Ovary (tissue), 9 donors: ENCODE data around the gene GCG. TPM values are rescaled to one million over a fixed set of nuclear protein-coding genes. Genes with fewer than 3 reads are reported as not detected.

Source experiments
- DNase-seq, 5 donors: peaks; one replicate each; pipeline ENCODE4 v3.0.0-alpha.2; 2019 to 2020
- H3K27ac ChIP-seq, 2 donors: fragments of 200-600 bp; one replicate each; pipeline versions ENCODE4 v1.5.1 to v1.8.0; 2019 to 2022
- H3K27me3 ChIP-seq: fragments of 200-600 bp; one replicate; pipeline ENCODE4 v1.8.0; 2022
- H3K36me3 ChIP-seq: fragments of 200-600 bp; sonication (generic); one replicate; pipeline ENCODE4 v1.5.1; 2019
- H3K4me1 ChIP-seq: one replicate; pipeline ENCODE4 v1.8.1; 2013; ENCODE audit warnings: mild to moderate bottlenecking, moderate library complexity; ENCODE audit not compliant: insufficient read depth
- H3K4me3 ChIP-seq: fragments of 200-600 bp; sonication (generic); one replicate; pipeline ENCODE4 v1.5.1; 2017
- H3K9me3 ChIP-seq, 2 donors: fragments of 200-600 bp in 1 of 2; sonication (generic) in 1 of 2; one replicate each; pipeline versions ENCODE4 v1.5.1 to v1.8.1; 2013 to 2019; ENCODE audit warnings: mild to moderate bottlenecking in 1 of 2, moderate library complexity in 1 of 2
- CTCF ChIP-seq, 3 donors: fragments of 450-650 bp in 2 of 3; fragments of 200-600 bp in 1 of 3; IDR thresholded peaks; one replicate each; pipeline versions ENCODE4 v1.5.1 to v1.8.0; 2016 to 2022; ENCODE audit warnings: antibody characterized with exemption in 3 of 3, mild to moderate bottlenecking in 1 of 3
- EP300 ChIP-seq: sonication (generic); formaldehyde crosslinking; IDR thresholded peaks from one replicate; pipeline ENCODE4 v1.6.1; 2017; ENCODE audit warnings: antibody characterized with exemption
- POLR2A ChIP-seq: fragments of 450-650 bp; IDR thresholded peaks from one replicate; pipeline ENCODE4 v1.6.1; 2017; ENCODE audit warnings: antibody characterized with exemption, mild to moderate bottlenecking, moderate library complexity
- whole genome bisulfite sequencing, 3 donors: extraction: QIAGEN DNeasy Blood & Tissue Kit in 1 of 3; methylation state at CpG; one replicate each; pipeline versions ENCODE4 v1.1.5 to v1.1.7; 2013 to 2017; 5-methylcytosine and 5-hydroxymethylcytosine counted together
- intact Hi-C, 4 donors: fragments of 100-400 bp; cut with DNase I; formaldehyde crosslinking; loops; one replicate each; pipeline versions ENCODE4 v1.11.0 to v1.15.1; 2022 to 2023
- polyA plus RNA-seq, 2 donors: library from polyadenylated mRNA; stranded (reverse); fragments of 200-250 nt in 1 of 2; fragments of 350-450 nt in 1 of 2; fragmentation: Illumina TruSeq in 1 of 2; extraction: RNeasy Lipid Tissue Mini Kit (QIAGEN cat#74804) in 1 of 2; gene quantifications; one replicate each; pipeline ENCODE4 v1.2.3, GENCODE V29; 2013 to 2014
- total RNA-seq, 7 donors: library from RNA; depleted of rRNA in 2 of 7; stranded (reverse); fragments of >200 nt in 2 of 7; fragmentation: NEBNext Ultra II Directional in 3 of 7; extraction: Animal tissue kit (Norgen Biotek cat#: 25700) in 3 of 7; gene quantifications; one replicate each; pipeline versions ENCODE4 v1.1.0 to v1.2.4, GENCODE V29; 2016 to 2023
- donor health status: DM: no; HTN: no; CAD: no; lungs with moderate emphysema.
- donor health status: DM: no; HTN: no; CAD: no.
- donor health status: Bipolar disorder and iron deficiency.
- donor health status: DM: yes; HTN: yes; CAD: no.
- donor health status: DM: no; HTN: no; CAD: no.
- donor health status: DM: yes; HTN: yes; CAD: no.

The GCG gene
- total and polyA plus RNA-seq, 9 donors: 0.23 to 0.24 TPM; not detected in 7

DNA sequence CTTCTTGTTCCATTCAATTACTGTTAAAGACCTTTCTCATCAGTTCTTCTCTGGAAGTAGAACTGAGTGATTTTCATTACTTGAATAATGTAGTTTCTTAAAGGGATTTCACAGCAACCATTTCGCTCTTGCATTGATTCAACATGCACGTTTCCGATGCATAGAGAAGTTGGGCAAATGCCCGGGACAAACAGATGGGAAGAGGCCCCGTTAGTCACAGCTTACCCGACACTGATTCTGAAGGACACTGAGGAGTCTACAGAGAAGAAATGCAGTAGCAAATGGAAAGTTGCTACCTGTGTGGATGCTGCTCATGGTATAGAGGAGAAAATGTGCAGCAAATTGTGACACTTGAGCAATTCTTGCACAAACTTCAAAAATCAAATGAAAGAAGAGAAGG is 32.3 kb upstream of the GCG start:
- 91 to 94% (median 92%) methylated on average over 6 of the region's 6 CpGs for WGBS, 3 donors

GRCh38 chr2:162182395-162182794 is 30.3 kb upstream of the GCG start:
- TF ChIP-seq CTCF (IDR thresholded peaks at IDR 0.05): no peak
- Histone ChIP-seq H3K27ac (no peak overlapping the region), H3K4me3 (no peak overlapping the region), H3K36me3 (no peaks in the 10 kb centered on the region), H3K4me1 (no peaks in the 10 kb centered on the region), H3K27me3 (no peaks in the 10 kb centered on the region), H3K9me3 (no peaks in the 10 kb centered on the region)
- intact Hi-C loops: no loop called here
- 15 to 27% (median 20%) methylated on average over 2 of the region's 2 CpGs for WGBS, 3 donors
- no peak for DNase-seq

More for the DNA sequence above, 32.3 kb upstream of the GCG start:
- Histone ChIP-seq H3K36me3 (no peaks in the 10 kb centered on the region), H3K9me3 (no peaks in the 10 kb centered on the region), H3K27me3 (no peaks in the 10 kb centered on the region), H3K4me1 (no peaks in the 10 kb centered on the region), H3K4me3 (no peak overlapping the region), H3K27ac (no peak overlapping the region)
- intact Hi-C loops: no loop called here
- TF ChIP-seq EP300 (no peak), POLR2A (no peak), CTCF (IDR thresholded peaks at IDR 0.05) (no peak)
- no peak for DNase-seq

DNA sequence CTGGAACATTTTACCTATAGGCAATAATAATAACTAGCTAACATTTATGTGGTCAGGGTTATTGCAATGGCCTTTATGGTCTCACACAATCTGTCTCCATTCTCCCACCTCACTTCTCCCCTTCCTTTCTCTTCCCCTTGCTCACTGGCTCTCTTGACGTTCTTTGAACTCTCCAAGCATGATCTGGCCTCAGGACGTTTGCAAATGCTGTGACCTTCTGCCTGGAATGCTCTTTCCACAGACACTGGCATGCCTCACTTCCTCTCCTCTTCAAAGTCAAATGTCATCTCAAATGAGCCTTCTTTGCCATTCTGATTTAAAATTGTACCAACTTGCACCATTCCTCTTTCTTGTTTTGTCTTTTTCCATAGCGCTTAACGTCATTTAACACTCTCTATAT is 25.3 kb upstream of the GCG start:
- H3K27ac ChIP-seq: no peak overlapping the region
- no peaks in the 10 kb centered on the region for H3K36me3 ChIP-seq
- 76 to 78% (median 76%) methylated on average over 4 of the region's 4 CpGs for WGBS, 3 donors
- no peaks in the 10 kb centered on the region for H3K4me1 ChIP-seq
- H3K4me3 ChIP-seq: no peak overlapping the region
- DNase-seq: no peak
- no peaks in the 10 kb centered on the region for H3K9me3 ChIP-seq
- TF ChIP-seq POLR2A: no peak
- no peak for TF ChIP-seq CTCF (IDR thresholded peaks at IDR 0.05)
- no peak for TF ChIP-seq EP300
- H3K27me3 ChIP-seq: no peaks in the 10 kb centered on the region
- intact Hi-C loops: no loop called here

- WGBS, 3 donors: 44 to 54% (median 45%) methylated on average over 3 of the region's 3 CpGs
- Histone ChIP-seq H3K27me3 (no peaks in the 10 kb centered on the region), H3K36me3 (no peaks in the 10 kb centered on the region), H3K9me3 (no peaks in the 10 kb centered on the region), H3K27ac (no peak overlapping the region), H3K4me1 (no peaks in the 10 kb centered on the region), H3K4me3 (no peak overlapping the region)
- DNase-seq: no peak
- TF ChIP-seq POLR2A (no peak), EP300 (no peak), CTCF (IDR thresholded peaks at IDR 0.05) (no peak)
- intact Hi-C loops: no loop called here
Observed at GRCh38 chr2:162175714-162176113, 23.7 kb upstream of the GCG start.

DNA sequence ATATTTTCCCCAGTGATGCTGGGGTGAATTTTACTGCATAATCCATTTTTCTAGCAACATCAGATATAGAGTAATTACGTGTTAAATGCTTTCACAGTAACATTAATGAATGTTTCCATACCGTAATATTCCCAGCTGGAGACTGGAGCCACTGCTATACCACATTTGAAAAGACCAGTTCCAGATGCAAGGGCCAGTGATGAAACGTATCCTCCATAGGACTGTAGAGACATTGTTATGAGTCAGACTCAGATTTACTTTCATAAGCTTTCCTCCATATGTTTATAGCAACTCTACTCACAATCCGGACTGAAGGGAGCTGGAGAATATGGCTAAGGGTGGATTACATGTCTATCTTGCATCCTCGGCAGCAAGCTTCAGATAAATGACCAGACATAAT is 22.7 kb upstream of the GCG start:
- H3K4me1 ChIP-seq: no peaks in the 10 kb centered on the region
- TF ChIP-seq CTCF (IDR thresholded peaks at IDR 0.05): no peak
- no peak for TF ChIP-seq POLR2A
- no peak for TF ChIP-seq EP300
- no peak overlapping the region for H3K4me3 ChIP-seq
- no peak for DNase-seq
- H3K27ac ChIP-seq: no peak overlapping the region
- intact Hi-C loops: no loop called here
- H3K9me3 ChIP-seq: no peaks in the 10 kb centered on the region
- WGBS, 3 donors: 90 to 96% (median 91%) methylated on average over 5 of the region's 5 CpGs
- H3K27me3 ChIP-seq: no peaks in the 10 kb centered on the region
- H3K36me3 ChIP-seq: no peaks in the 10 kb centered on the region
